K562 (cell line): ENCODE data around the gene PSD4. TPM values are rescaled to one million over a fixed set of nuclear protein-coding genes. Genes with fewer than 3 reads are reported as not detected.

Experiments used
- ATAC-seq: fragments of 200-7000 bp; cut with Tn5 transposase; 3 replicates; pipeline ENCODE4 v1.9.1; 2020; ENCODE audit warnings: moderate library complexity
- BruUV-seq: library from RNA; stranded (reverse); fragments of 400-500 nt; replicated peaks from 2 replicates; lab custom pipeline; 2021; lab: Mats Ljungman, UMichigan
- CTCF ChIA-PET: fragments of 300-600 bp; formaldehyde crosslinking; extraction: SDS; loops from one replicate; lab custom pipeline; 2021; ENCODE audit warnings: low intra/inter-chr PET ratio; lab: Yijun Ruan, JAX
- POLR2A ChIA-PET: fragments of 300-600, 350-650 bp; sonication (Branson Sonifier 250); formaldehyde crosslinking; extraction: SDS; loops from one replicate; lab custom pipeline; 2021; ENCODE audit warnings: antibody characterized with exemption, inconsistent platforms; lab: Yijun Ruan, JAX
- DNase-seq, 4 experiments: peaks; one replicate each; pipeline versions ENCODE4 v3.0.0 to v3.0.0-alpha.2; 2011 to 2018; ENCODE audit warnings: low spot score in 3 of 4, mixed read lengths in 3 of 4; ENCODE audit errors: extremely low read depth in 1 of 4
- FAIRE-seq: peaks from 2 replicates; lab custom pipeline; 2011; peaks lifted over from hg19 to GRCh38; lab: Jason Lieb, UNC
- H2AFZ ChIP-seq: 2 replicates; pipeline ENCODE4 v1.6.0; 2011; ENCODE audit warnings: low read depth, low read length, control low read depth, inconsistent platforms
- H3K27ac ChIP-seq: fragments of 200-600 bp; 3 replicates; pipeline ENCODE4 v1.8.0; 2011; ENCODE audit warnings: low read depth, mild to moderate bottlenecking, control low read depth, inconsistent platforms, low read length, moderate library complexity, mixed read lengths; ENCODE audit errors: extremely low read depth
- H3K27me3 ChIP-seq, 2 experiments: fragments of 300-600 bp in 1 of 2; 2 replicates in 1 of 2; 3 replicates in 1 of 2; pipeline versions ENCODE4 v1.6.0 to v1.8.0; 2011; ENCODE audit warnings: inconsistent platforms in 2 of 2, low read length in 2 of 2, mild to moderate bottlenecking in 1 of 2, mixed read lengths in 1 of 2, moderate library complexity in 1 of 2; ENCODE audit not compliant: control insufficient read depth in 2 of 2, insufficient read depth in 2 of 2
- H3K36me3 ChIP-seq: fragments of 300-600 bp; 3 replicates; pipeline ENCODE4 v1.8.0; 2011; ENCODE audit warnings: mild to moderate bottlenecking, low read length, inconsistent platforms; ENCODE audit not compliant: control insufficient read depth, insufficient read depth
- H3K4me1 ChIP-seq, 2 experiments: fragments of 200-600 bp in 1 of 2; replicated peaks in 1 of 2; 2 replicates in 1 of 2; 3 replicates in 1 of 2; pipeline versions ENCODE4 v1.5.1 to v1.8.0; 2011; ENCODE audit warnings: inconsistent platforms in 2 of 2, low read length in 2 of 2, mild to moderate bottlenecking in 1 of 2, mixed read lengths in 1 of 2, moderate library complexity in 1 of 2; ENCODE audit not compliant: control insufficient read depth in 2 of 2, insufficient read depth in 2 of 2
- H3K4me2 ChIP-seq: 2 replicates; pipeline ENCODE4 v1.6.1; 2011; ENCODE audit warnings: low read length, control low read depth, inconsistent platforms, mixed read lengths; ENCODE audit not compliant: insufficient read depth
- H3K4me3 ChIP-seq: fragments of 200-600 bp; sonication (generic), shearing (Covaris generic); 2 replicates; pipeline ENCODE4 v1.5.1; 2016; ENCODE audit warnings: control low read depth, inconsistent platforms
- H3K79me2 ChIP-seq: fragments of 200-600 bp; 3 replicates; pipeline ENCODE4 v1.8.0; 2011; ENCODE audit warnings: low read length, inconsistent platforms; ENCODE audit not compliant: control insufficient read depth, insufficient read depth
- H3K9ac ChIP-seq, 2 experiments: 2 replicates each; pipeline versions ENCODE4 v1.6.0 to v1.6.1; 2011; ENCODE audit warnings: low read depth in 2 of 2, low read length in 2 of 2, control low read depth in 1 of 2, inconsistent platforms in 1 of 2, mild to moderate bottlenecking in 1 of 2, mixed read lengths in 1 of 2; ENCODE audit not compliant: insufficient read depth in 1 of 2
- H3K9me1 ChIP-seq: one replicate; pipeline ENCODE4 v1.6.0; 2011; ENCODE audit warnings: inconsistent platforms, mild to moderate bottlenecking, low read length, moderate library complexity; ENCODE audit not compliant: control insufficient read depth, insufficient read depth
- H3K9me3 ChIP-seq: replicated peaks from 2 replicates; pipeline ENCODE4 v1.5.1; 2011; ENCODE audit warnings: low read depth, low read length, inconsistent platforms; ENCODE audit not compliant: control insufficient read depth, insufficient read depth
- H4K20me1 ChIP-seq: replicated peaks from 2 replicates; pipeline ENCODE4 v1.6.1; 2011; ENCODE audit warnings: low read length, inconsistent platforms, mixed read lengths; ENCODE audit not compliant: control insufficient read depth, insufficient read depth
- CREM ChIP-seq: IDR thresholded peaks from 2 replicates; pipeline ENCODE4 v1.6.1; 2014; ENCODE audit warnings: antibody characterized with exemption, low read depth
- DPF2 ChIP-seq: fragments of 450-650 bp; IDR thresholded peaks from 2 replicates; pipeline ENCODE4 v1.6.1; 2016
- HNRNPL ChIP-seq: fragments of 200-400 bp; formaldehyde crosslinking; IDR thresholded peaks from 2 replicates; pipeline ENCODE4 v1.6.1; 2017; ENCODE audit warnings: low read depth, mild to moderate bottlenecking, low read length
- KDM5B ChIP-seq: fragments of 200-600 bp; sonication (generic); IDR thresholded peaks from 2 replicates; pipeline ENCODE4 v1.6.1; 2012; ENCODE audit warnings: low read depth, mild to moderate bottlenecking, moderate library complexity, low read length, control low read depth, inconsistent platforms; ENCODE audit not compliant: insufficient replicate concordance
- POLR2G ChIP-seq: fragments of 200-400 bp; formaldehyde crosslinking; IDR thresholded peaks from 2 replicates; pipeline ENCODE4 v1.6.1; 2017; ENCODE audit warnings: low read depth, mild to moderate bottlenecking, antibody characterized with exemption, low read length, moderate library complexity
- RBFOX2 ChIP-seq: fragments of 200-400 bp; formaldehyde crosslinking; IDR thresholded peaks from 2 replicates; pipeline ENCODE4 v1.6.1; 2017; ENCODE audit warnings: low read depth, mild to moderate bottlenecking, low read length, moderate library complexity
- RUNX1 ChIP-seq: sonication (generic); IDR thresholded peaks from 2 replicates; pipeline ENCODE4 v1.6.1; 2016; ENCODE audit warnings: antibody characterized with exemption, low read depth
- SRSF9 ChIP-seq: fragments of 200-400 bp; formaldehyde crosslinking; IDR thresholded peaks from 2 replicates; pipeline ENCODE4 v1.6.1; 2017; ENCODE audit warnings: low read depth, low read length, borderline replicate concordance
- U2AF2 ChIP-seq: fragments of 200-400 bp; formaldehyde crosslinking; optimal IDR thresholded peaks from 2 replicates; pipeline ENCODE3; 2017; ENCODE audit warnings: low read depth, mild to moderate bottlenecking, low read length
- ZNF408 ChIP-seq: fragments of 250-450 bp; sonication (Bioruptor Pico); IDR thresholded peaks from 2 replicates; pipeline ENCODE4 v1.4.0; 2020; ENCODE audit warnings: low read depth, mild to moderate bottlenecking, moderate library complexity
- WGBS: fragments of 100-300 bp; shearing (Covaris generic); methylation state at CpG from one replicate; pipeline ENCODE4 v1.1.6; 2016; ENCODE audit warnings: low coverage, mixed read lengths; ENCODE audit not compliant: insufficient coverage; ENCODE audit errors: missing lambda C conversion rate; 5-methylcytosine and 5-hydroxymethylcytosine counted together
- in situ Hi-C: fragments of 300-500 bp; cut with MboI; formaldehyde crosslinking; loops from 4 replicates; pipeline ENCODE4 v1.15.0; 2018; ENCODE audit warnings: inconsistent platforms, mixed read lengths
- intact Hi-C: fragments of 100-400 bp; cut with micrococcal nuclease; formaldehyde crosslinking; loops from 2 replicates; pipeline ENCODE4 v1.14.2; 2022
- polyA plus RNA-seq, 8 experiments: library from polyadenylated mRNA; depleted of rRNA in 4 of 8; stranded (reverse) in 5 of 8; unstranded in 3 of 8; fragments of >200 nt; fragmentation: Nextera tagmentation in 2 of 8; fragmentation: Illumina TruSeq in 1 of 8; extraction: Ambion mirVana in 2 of 8; extraction: Trizol in 1 of 8; gene quantifications; 2 replicates each; pipeline versions ENCODE4 v1.2.1 to v1.2.3, GENCODE V29; 2011 to 2014; ENCODE audit warnings: inconsistent platforms in 1 of 8, missing spikeins in 1 of 8
- total RNA-seq, 7 experiments: library from RNA; depleted of rRNA in 6 of 7; stranded (reverse); fragments of >200 nt in 6 of 7; fragmentation: Illumina TruSeq in 2 of 7; extraction: Trizol in 2 of 7; gene quantifications; 2 replicates each; pipeline versions ENCODE4 v1.2.1 to v1.2.3, GENCODE V29; 2011 to 2021; ENCODE audit warnings: low replicate concordance in 1 of 7
- TF ChIP-seq, protein P1 (sequence below): fragments of 250-450 bp; sonication (Bioruptor Pico); IDR thresholded peaks from 2 replicates; pipeline ENCODE4 v1.8.0; 2021; ENCODE audit warnings: moderate library complexity, mild to moderate bottlenecking, inconsistent platforms
- TF ChIP-seq, protein P2 (sequence below): IDR thresholded peaks from 3 replicates; pipeline ENCODE4 v1.6.1; 2011; ENCODE audit warnings: borderline replicate concordance, mild to moderate bottlenecking, moderate library complexity; ENCODE audit not compliant: insufficient read length; ENCODE audit errors: extremely low read depth
- TF ChIP-seq, protein P3 (sequence below): sonication (generic); formaldehyde crosslinking; IDR thresholded peaks from 2 replicates; pipeline ENCODE4 v1.9.0; 2022; ENCODE audit warnings: mild to moderate bottlenecking, missing genetic modification reagents

PSD4 gene
- total and polyA plus RNA-seq, 9 of the 15 experiments (the other 6 are each of a cell fraction or from before 2014, with no cell fraction given): 0.46 to 54.0 (median 20.8) TPM

- no TSS peak for BruUV-seq
- Histone ChIP-seq H3K79me2 (peaks cover 27% of the 10 kb centered on the region), H3K4me2 (peak overlapping the region; percentile 89), H3K27ac (no peak overlapping the region), H3K27me3 (no peaks in the 10 kb centered on the region), H3K36me3 (peaks cover 20% of the 10 kb centered on the region; the same call in 2 of the 3 replicates), H4K20me1 (no peaks in the 10 kb centered on the region), H3K4me3 (peak overlapping the region; percentile 70), H3K9me3 (no peaks in the 10 kb centered on the region), H3K4me1 (peaks cover 23 to 32% of the 10 kb centered on the region in 2 experiments), H3K9me1 (peaks cover 2% of the 10 kb centered on the region), H2AFZ (no peak overlapping the region), H3K9ac (peak overlapping the region; percentile 80 to 92)
- in situ Hi-C loops: no loop called here
- peak; percentile 4; the same call in 1 of the 3 replicates for ATAC-seq
- CTCF ChIA-PET: no interaction called here
- WGBS: 45% methylated on average over 7 of the region's 8 CpGs
- DNase-seq: no peak
- FAIRE-seq: no peak
- intact Hi-C loops: no loop called here
- POLR2A ChIA-PET: interaction anchor here (0.6 to 3.3 kb wide), 6 partner anchors 8 to 753 kb away, joined by 3 to 32 read pairs (median 4); no protein-coding TSS in a partner anchor
- no peak for TF ChIP-seq CREM
- 0 out of 2 replicates have a peak, but pooled peaks have one; percentile 12 for TF ChIP-seq RBFOX2
- no peak for TF ChIP-seq ZNF408 (CRISPR knock-in tag)
- no peak for TF ChIP-seq HNRNPL
- TF ChIP-seq, protein P1, sequence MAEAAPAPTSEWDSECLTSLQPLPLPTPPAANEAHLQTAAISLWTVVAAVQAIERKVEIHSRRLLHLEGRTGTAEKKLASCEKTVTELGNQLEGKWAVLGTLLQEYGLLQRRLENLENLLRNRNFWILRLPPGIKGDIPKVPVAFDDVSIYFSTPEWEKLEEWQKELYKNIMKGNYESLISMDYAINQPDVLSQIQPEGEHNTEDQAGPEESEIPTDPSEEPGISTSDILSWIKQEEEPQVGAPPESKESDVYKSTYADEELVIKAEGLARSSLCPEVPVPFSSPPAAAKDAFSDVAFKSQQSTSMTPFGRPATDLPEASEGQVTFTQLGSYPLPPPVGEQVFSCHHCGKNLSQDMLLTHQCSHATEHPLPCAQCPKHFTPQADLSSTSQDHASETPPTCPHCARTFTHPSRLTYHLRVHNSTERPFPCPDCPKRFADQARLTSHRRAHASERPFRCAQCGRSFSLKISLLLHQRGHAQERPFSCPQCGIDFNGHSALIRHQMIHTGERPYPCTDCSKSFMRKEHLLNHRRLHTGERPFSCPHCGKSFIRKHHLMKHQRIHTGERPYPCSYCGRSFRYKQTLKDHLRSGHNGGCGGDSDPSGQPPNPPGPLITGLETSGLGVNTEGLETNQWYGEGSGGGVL (CRISPR knock-in tag): no peak
- no peak for TF ChIP-seq KDM5B
- no peak for TF ChIP-seq U2AF2
- TF ChIP-seq, protein P2, sequence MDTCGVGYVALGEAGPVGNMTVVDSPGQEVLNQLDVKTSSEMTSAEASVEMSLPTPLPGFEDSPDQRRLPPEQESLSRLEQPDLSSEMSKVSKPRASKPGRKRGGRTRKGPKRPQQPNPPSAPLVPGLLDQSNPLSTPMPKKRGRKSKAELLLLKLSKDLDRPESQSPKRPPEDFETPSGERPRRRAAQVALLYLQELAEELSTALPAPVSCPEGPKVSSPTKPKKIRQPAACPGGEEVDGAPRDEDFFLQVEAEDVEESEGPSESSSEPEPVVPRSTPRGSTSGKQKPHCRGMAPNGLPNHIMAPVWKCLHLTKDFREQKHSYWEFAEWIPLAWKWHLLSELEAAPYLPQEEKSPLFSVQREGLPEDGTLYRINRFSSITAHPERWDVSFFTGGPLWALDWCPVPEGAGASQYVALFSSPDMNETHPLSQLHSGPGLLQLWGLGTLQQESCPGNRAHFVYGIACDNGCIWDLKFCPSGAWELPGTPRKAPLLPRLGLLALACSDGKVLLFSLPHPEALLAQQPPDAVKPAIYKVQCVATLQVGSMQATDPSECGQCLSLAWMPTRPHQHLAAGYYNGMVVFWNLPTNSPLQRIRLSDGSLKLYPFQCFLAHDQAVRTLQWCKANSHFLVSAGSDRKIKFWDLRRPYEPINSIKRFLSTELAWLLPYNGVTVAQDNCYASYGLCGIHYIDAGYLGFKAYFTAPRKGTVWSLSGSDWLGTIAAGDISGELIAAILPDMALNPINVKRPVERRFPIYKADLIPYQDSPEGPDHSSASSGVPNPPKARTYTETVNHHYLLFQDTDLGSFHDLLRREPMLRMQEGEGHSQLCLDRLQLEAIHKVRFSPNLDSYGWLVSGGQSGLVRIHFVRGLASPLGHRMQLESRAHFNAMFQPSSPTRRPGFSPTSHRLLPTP: no peak
- TF ChIP-seq RUNX1: no peak
- TF ChIP-seq SRSF9: no peak
- TF ChIP-seq POLR2G: no peak
- TF ChIP-seq DPF2: no peak
- TF ChIP-seq, protein P3, sequence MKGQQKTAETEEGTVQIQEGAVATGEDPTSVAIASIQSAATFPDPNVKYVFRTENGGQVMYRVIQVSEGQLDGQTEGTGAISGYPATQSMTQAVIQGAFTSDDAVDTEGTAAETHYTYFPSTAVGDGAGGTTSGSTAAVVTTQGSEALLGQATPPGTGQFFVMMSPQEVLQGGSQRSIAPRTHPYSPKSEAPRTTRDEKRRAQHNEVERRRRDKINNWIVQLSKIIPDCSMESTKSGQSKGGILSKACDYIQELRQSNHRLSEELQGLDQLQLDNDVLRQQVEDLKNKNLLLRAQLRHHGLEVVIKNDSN (CRISPR knock-in tag): no peak
Observed at GRCh38 chr2:113175042-113175628, 1.4 kb downstream of the PSD4 start.
